Activated naive CD4-positive, alpha-beta T cell treated with anti-CD3 and anti-CD28 coated beads, Interleukin-2, amount 10 ng/mL, durations not matched to agents 7 days and 5 days (primary cell): ENCODE results near the gene LCOR.

ENCODE experiments used
- CTCF ChIA-PET: fragments of 350-600 bp; sonication (Branson Sonifier 250); formaldehyde crosslinking; loops from one replicate; lab custom pipeline; 2021; ENCODE audit warnings: antibody characterized with exemption; lab: Charles Lee
- DNase-seq: peaks from one replicate; pipeline ENCODE4 v3.0.0-alpha.2; 2020
- H3K27ac Mint-ChIP-seq: one replicate; pipeline ENCODE4 v1.8.0; 2021; ENCODE audit warnings: mild to moderate bottlenecking, moderate library complexity, mixed read lengths
- H3K27me3 Mint-ChIP-seq: one replicate; pipeline ENCODE4 v1.8.0; 2021; ENCODE audit warnings: mild to moderate bottlenecking, mixed read lengths
- H3K36me3 Mint-ChIP-seq: one replicate; pipeline ENCODE4 v1.8.0; 2021; ENCODE audit warnings: mixed read lengths
- H3K4me1 Mint-ChIP-seq: one replicate; pipeline ENCODE4 v1.8.0; 2021; ENCODE audit warnings: mixed read lengths
- H3K4me3 Mint-ChIP-seq: one replicate; pipeline ENCODE4 v1.8.0; 2021; ENCODE audit warnings: mild to moderate bottlenecking, moderate library complexity, mixed read lengths
- H3K9me3 Mint-ChIP-seq: one replicate; pipeline ENCODE4 v1.8.0; 2021; ENCODE audit warnings: mixed read lengths

LCOR gene

DNA sequence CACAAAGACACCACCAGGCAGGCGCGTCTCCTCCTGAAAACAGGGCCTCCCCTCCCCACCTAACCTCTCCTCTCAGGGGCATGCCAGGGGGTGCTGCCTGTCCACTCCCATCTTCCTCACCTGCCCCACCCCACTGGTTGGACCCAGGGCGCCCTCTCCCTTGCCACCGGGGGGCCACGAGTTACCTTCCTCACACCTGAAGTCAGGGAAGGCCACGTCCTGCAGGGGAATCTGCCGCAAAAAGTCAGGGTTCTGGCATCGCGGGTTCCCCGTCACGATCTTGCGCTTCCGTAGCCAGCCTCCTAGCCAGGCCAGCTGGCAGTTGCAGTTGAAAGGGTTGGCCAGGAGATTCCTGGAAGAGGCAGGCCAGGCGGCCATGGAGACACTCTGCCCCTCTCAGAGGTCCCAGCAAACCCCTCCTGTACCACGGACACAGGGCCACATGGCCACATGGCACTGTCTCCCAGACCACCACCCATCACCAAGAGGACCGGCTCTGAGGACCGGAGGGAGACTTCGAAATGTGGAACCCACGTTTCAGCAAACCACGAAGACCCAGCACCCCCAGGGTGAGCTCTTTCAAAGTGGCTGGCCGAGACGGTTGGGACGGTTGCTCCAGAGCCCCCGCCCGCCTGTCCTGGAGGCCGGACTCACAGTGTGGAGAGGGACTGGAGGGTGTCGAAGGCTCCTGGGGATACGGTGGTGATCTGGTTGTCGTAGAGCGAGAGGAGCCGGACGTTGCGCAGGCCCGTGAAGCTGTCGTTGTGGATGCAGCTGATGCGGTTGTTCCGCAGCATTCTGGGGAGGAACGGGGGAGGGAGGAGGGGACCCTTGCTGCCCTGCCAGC, 210.8 kb downstream of the LCOR start:
- H3K4me1 Mint-ChIP-seq = peaks cover 4% of the 10 kb centered on the region
- no peak for DNase-seq
- H3K36me3 Mint-ChIP-seq = no peaks in the 10 kb centered on the region
- no peaks in the 10 kb centered on the region for H3K27me3 Mint-ChIP-seq
- H3K9me3 Mint-ChIP-seq = no peaks in the 10 kb centered on the region
- CTCF ChIA-PET = no interaction called here
- no peak overlapping the region for H3K4me3 Mint-ChIP-seq
- no peak overlapping the region for H3K27ac Mint-ChIP-seq

- no peaks in the 10 kb centered on the region for H3K4me1 Mint-ChIP-seq
- DNase-seq = no peak
- H3K9me3 Mint-ChIP-seq = no peaks in the 10 kb centered on the region
- no peaks in the 10 kb centered on the region for H3K36me3 Mint-ChIP-seq
- H3K27me3 Mint-ChIP-seq = no peaks in the 10 kb centered on the region
- no peak overlapping the region for H3K27ac Mint-ChIP-seq
- no peak overlapping the region for H3K4me3 Mint-ChIP-seq
- CTCF ChIA-PET = interaction anchor here (1.3 kb wide), 1 partner anchor 38 kb away, joined by 3 read pairs; no protein-coding TSS in a partner anchor
Measured at GRCh38 chr10:97043563-97043855, 211.4 kb downstream of the LCOR start.
